Liver (tissue), 9 donors: Measurements from ENCODE around the gene PARD3B. TPM values are rescaled to one million over a fixed set of nuclear protein-coding genes. Genes with fewer than 3 reads are reported as not detected.

Source experiments
- DNase-seq: peaks from one replicate; pipeline ENCODE4 v3.0.0-alpha.2; 2017; ENCODE audit warnings: low spot score
- H3K27ac ChIP-seq, 2 donors: one replicate each; pipeline ENCODE4 v1.7.0; 2013; ENCODE audit warnings: inconsistent platforms in 2 of 2, low read length in 2 of 2, control low read depth in 1 of 2, low read depth in 1 of 2, mild to moderate bottlenecking in 1 of 2
- H3K27me3 ChIP-seq, 4 donors: one replicate each; pipeline versions ENCODE4 v1.6.1 to v1.7.0; 2013; ENCODE audit warnings: low read length in 3 of 4, inconsistent platforms in 1 of 4, mild to moderate bottlenecking in 1 of 4, moderate library complexity in 1 of 4; ENCODE audit not compliant: control insufficient read depth in 4 of 4, insufficient read depth in 4 of 4
- H3K36me3 ChIP-seq, 4 donors: one replicate each; pipeline versions ENCODE4 v1.6.1 to v1.7.0; 2013; ENCODE audit warnings: low read length in 3 of 4, mild to moderate bottlenecking in 3 of 4, low read depth in 1 of 4, moderate library complexity in 1 of 4; ENCODE audit not compliant: control insufficient read depth in 4 of 4, insufficient read depth in 3 of 4
- H3K4me1 ChIP-seq, 4 donors: one replicate each; pipeline versions ENCODE4 v1.6.1 to v1.7.0; 2013; ENCODE audit warnings: low read length in 3 of 4, mild to moderate bottlenecking in 3 of 4, moderate library complexity in 1 of 4; ENCODE audit not compliant: control insufficient read depth in 4 of 4, insufficient read depth in 4 of 4
- H3K4me3 ChIP-seq, 3 donors: one replicate each; pipeline versions ENCODE4 v1.6.1 to v1.7.0; 2013; ENCODE audit warnings: low read length in 3 of 3, control low read depth in 1 of 3, low read depth in 1 of 3, mild to moderate bottlenecking in 1 of 3
- H3K9ac ChIP-seq, 2 donors: one replicate each; pipeline ENCODE4 v1.7.0; 2013; ENCODE audit warnings: low read length in 2 of 2, mild to moderate bottlenecking in 2 of 2, moderate library complexity in 2 of 2, control low read depth in 1 of 2, low read depth in 1 of 2
- H3K9me3 ChIP-seq, 4 donors: one replicate each; pipeline versions ENCODE4 v1.6.1 to v1.7.0; 2013; ENCODE audit warnings: low read length in 3 of 4; ENCODE audit not compliant: control insufficient read depth in 4 of 4
- EGR1 ChIP-seq, 2 donors: IDR thresholded peaks; 2 replicates each; pipeline ENCODE4 v1.6.1; 2016 to 2018; ENCODE audit warnings: antibody characterized with exemption in 2 of 2, low read depth in 2 of 2
- FOXA1 ChIP-seq: IDR thresholded peaks from 2 replicates; pipeline ENCODE4 v1.6.1; 2016; ENCODE audit warnings: antibody characterized with exemption
- FOXA2 ChIP-seq: IDR thresholded peaks from 2 replicates; pipeline ENCODE4 v1.6.1; 2016; ENCODE audit warnings: antibody characterized with exemption
- GABPA ChIP-seq, 2 donors: IDR thresholded peaks in 1 of 2; conservative IDR thresholded peaks in 1 of 2; 2 replicates each; pipeline ENCODE4 v1.6.1; 2016; ENCODE audit warnings: antibody characterized with exemption in 2 of 2, mild to moderate bottlenecking in 1 of 2, moderate library complexity in 1 of 2
- HNF4A ChIP-seq, 2 donors: conservative IDR thresholded peaks; 2 replicates each; pipeline ENCODE4 v1.6.1; 2016; ENCODE audit warnings: antibody characterized with exemption in 2 of 2, mild to moderate bottlenecking in 2 of 2
- HNF4G ChIP-seq: IDR thresholded peaks from 2 replicates; pipeline ENCODE4 v1.6.1; 2016; ENCODE audit warnings: antibody characterized with exemption
- JUND ChIP-seq, 2 donors: IDR thresholded peaks; 2 replicates each; pipeline ENCODE4 v1.6.1; 2016; ENCODE audit warnings: antibody characterized with exemption in 2 of 2
- NR2F2 ChIP-seq: IDR thresholded peaks from 2 replicates; pipeline ENCODE4 v1.6.1; 2016; ENCODE audit warnings: antibody characterized with exemption
- RAD21 ChIP-seq, 2 donors: IDR thresholded peaks; 2 replicates each; pipeline ENCODE4 v1.6.1; 2016; ENCODE audit warnings: antibody characterized with exemption in 2 of 2, mild to moderate bottlenecking in 2 of 2
- RXRA ChIP-seq, 2 donors: IDR thresholded peaks; 2 replicates each; pipeline ENCODE4 v1.6.1; 2017 to 2018; ENCODE audit warnings: antibody characterized with exemption in 2 of 2, mild to moderate bottlenecking in 1 of 2
- SP1 ChIP-seq: IDR thresholded peaks from 2 replicates; pipeline ENCODE4 v1.6.1; 2018; ENCODE audit warnings: antibody characterized with exemption, mild to moderate bottlenecking
- TAF1 ChIP-seq: conservative IDR thresholded peaks from 2 replicates; pipeline ENCODE4 v1.6.1; 2016; ENCODE audit warnings: antibody characterized with exemption, mild to moderate bottlenecking
- YY1 ChIP-seq: IDR thresholded peaks from 2 replicates; pipeline ENCODE4 v1.6.1; 2016; ENCODE audit warnings: antibody characterized with exemption, mild to moderate bottlenecking
- WGBS: extraction: QIAGEN DNeasy Blood & Tissue Kit; methylation state at CpG from one replicate; pipeline ENCODE4 v1.1.7; 2013; 5-methylcytosine and 5-hydroxymethylcytosine counted together
- polyA plus RNA-seq, 2 donors: library from polyadenylated mRNA; stranded (reverse) in 1 of 2; unstranded in 1 of 2; fragments of 200-250 nt in 1 of 2; fragments of >200 nt in 1 of 2; fragmentation: Nextera tagmentation in 1 of 2; extraction: Ambion mirVana in 1 of 2; gene quantifications; one replicate each; pipeline versions ENCODE4 v1.2.1 to v1.2.3, GENCODE V29; 2013 to 2015
- total RNA-seq, 2 donors: library from RNA; depleted of rRNA; stranded (reverse); fragments of >200 nt; gene quantifications; one replicate each; pipeline ENCODE4 v1.2.3, GENCODE V29; 2014
- TF ChIP-seq, protein P1 (sequence below): fragments of 150-350 bp; IDR thresholded peaks from 2 replicates; pipeline ENCODE4 v1.5.1; 2017; ENCODE audit warnings: improper control_type of control experiment, low read depth, low read length; ENCODE audit not compliant: missing input control
- TF ChIP-seq, protein P2 (sequence below): IDR thresholded peaks from 2 replicates; pipeline ENCODE4 v1.6.1; 2016; ENCODE audit warnings: antibody characterized with exemption, mild to moderate bottlenecking
- TF ChIP-seq, protein P3 (sequence below): IDR thresholded peaks from 2 replicates; pipeline ENCODE4 v1.6.1; 2016; ENCODE audit warnings: antibody characterized with exemption
- TF ChIP-seq, protein P4 (sequence below): IDR thresholded peaks from 2 replicates; pipeline ENCODE4 v1.6.1; 2016; ENCODE audit warnings: antibody characterized with exemption
- TF ChIP-seq, protein P5 (sequence below): IDR thresholded peaks from 2 replicates; pipeline ENCODE4 v1.6.1; 2016; ENCODE audit warnings: antibody characterized with exemption
- donor health status: healthy.
- donor health status: healthy.
- donor health status: healthy.
- donor health status: healthy.
- donor health status: healthy.

Gene PARD3B
- total and polyA plus RNA-seq, 4 donors = 1.1 to 10.3 (median 3.7) TPM

DNA sequence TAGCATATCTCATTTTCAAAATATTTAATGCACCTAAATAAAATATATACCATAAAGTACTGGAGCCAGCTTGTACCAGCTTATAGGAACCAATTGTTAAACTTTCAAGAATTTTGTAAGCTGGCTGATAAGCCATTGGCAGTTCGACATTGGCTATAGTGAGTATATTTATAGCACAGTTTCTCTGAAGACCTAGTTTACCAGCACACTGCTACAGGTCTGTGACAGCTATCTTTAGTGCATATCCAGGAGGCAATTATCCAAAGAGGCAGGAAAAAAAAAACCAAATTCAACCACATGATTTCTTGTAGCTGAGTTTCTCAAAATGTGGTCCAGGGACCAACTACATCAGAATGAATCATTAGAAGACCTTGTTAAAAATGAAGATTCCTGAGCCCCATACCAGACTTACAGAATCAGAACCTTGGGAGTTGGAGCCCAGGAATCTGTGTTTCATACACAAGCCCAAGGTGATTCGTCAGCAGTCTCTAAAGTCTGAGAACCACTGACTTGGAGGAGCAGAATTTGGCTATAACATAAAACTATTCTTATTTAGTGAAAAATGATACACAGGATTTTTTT, 858.1 kb downstream of the PARD3B start:
- no peak overlapping the region for H3K27ac ChIP-seq
- no peak for TF ChIP-seq TAF1
- no peak for TF ChIP-seq EGR1 (IDR thresholded peaks at IDR 0.05; ENCODE audit: low read depth in 2 of 2)
- TF ChIP-seq, protein P1, sequence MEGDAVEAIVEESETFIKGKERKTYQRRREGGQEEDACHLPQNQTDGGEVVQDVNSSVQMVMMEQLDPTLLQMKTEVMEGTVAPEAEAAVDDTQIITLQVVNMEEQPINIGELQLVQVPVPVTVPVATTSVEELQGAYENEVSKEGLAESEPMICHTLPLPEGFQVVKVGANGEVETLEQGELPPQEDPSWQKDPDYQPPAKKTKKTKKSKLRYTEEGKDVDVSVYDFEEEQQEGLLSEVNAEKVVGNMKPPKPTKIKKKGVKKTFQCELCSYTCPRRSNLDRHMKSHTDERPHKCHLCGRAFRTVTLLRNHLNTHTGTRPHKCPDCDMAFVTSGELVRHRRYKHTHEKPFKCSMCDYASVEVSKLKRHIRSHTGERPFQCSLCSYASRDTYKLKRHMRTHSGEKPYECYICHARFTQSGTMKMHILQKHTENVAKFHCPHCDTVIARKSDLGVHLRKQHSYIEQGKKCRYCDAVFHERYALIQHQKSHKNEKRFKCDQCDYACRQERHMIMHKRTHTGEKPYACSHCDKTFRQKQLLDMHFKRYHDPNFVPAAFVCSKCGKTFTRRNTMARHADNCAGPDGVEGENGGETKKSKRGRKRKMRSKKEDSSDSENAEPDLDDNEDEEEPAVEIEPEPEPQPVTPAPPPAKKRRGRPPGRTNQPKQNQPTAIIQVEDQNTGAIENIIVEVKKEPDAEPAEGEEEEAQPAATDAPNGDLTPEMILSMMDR = no peak
- no peak for TF ChIP-seq RAD21 (IDR thresholded peaks at IDR 0.05)
- TF ChIP-seq, protein P2, sequence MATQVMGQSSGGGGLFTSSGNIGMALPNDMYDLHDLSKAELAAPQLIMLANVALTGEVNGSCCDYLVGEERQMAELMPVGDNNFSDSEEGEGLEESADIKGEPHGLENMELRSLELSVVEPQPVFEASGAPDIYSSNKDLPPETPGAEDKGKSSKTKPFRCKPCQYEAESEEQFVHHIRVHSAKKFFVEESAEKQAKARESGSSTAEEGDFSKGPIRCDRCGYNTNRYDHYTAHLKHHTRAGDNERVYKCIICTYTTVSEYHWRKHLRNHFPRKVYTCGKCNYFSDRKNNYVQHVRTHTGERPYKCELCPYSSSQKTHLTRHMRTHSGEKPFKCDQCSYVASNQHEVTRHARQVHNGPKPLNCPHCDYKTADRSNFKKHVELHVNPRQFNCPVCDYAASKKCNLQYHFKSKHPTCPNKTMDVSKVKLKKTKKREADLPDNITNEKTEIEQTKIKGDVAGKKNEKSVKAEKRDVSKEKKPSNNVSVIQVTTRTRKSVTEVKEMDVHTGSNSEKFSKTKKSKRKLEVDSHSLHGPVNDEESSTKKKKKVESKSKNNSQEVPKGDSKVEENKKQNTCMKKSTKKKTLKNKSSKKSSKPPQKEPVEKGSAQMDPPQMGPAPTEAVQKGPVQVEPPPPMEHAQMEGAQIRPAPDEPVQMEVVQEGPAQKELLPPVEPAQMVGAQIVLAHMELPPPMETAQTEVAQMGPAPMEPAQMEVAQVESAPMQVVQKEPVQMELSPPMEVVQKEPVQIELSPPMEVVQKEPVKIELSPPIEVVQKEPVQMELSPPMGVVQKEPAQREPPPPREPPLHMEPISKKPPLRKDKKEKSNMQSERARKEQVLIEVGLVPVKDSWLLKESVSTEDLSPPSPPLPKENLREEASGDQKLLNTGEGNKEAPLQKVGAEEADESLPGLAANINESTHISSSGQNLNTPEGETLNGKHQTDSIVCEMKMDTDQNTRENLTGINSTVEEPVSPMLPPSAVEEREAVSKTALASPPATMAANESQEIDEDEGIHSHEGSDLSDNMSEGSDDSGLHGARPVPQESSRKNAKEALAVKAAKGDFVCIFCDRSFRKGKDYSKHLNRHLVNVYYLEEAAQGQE = no peak
- TF ChIP-seq NR2F2 = no peak

DNA sequence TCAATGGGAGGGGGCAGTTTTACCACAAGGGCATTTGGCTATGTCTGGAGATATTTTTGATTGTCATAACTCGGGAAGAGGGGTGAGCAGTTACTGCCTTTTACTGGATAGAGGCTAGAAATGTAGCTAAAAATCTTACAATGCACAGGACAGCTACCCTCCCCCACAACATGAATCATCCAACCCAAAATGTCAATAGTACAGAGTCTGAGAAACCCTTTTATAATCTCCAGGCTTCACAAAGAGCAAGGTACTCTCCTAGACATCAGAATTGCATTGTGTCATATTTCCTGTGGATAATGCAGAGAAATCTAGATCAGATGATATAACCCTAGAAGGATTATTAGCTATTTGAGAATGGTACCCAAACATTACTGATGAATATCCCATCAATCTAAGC, 859.9 kb downstream of the PARD3B start:
- Histone ChIP-seq H3K4me3 (no peak overlapping the region), H3K27me3 (no peaks in the 10 kb centered on the region), H3K9ac (no peak overlapping the region), H3K36me3 (no peaks in the 10 kb centered on the region), H3K9me3 (no peaks in the 10 kb centered on the region), H3K4me1 (no peaks in the 10 kb centered on the region), H3K27ac (no peak overlapping the region)
- DNase-seq = no peak
- WGBS = 92% methylated on average over 1 of the region's 1 CpG
- no peak for TF ChIP-seq YY1
- no peak for TF ChIP-seq GABPA (IDR thresholded peaks at IDR 0.05 in 1 of 2, conservative IDR thresholded peaks at IDR 0.05 in 1 of 2)
- TF ChIP-seq, protein P3, sequence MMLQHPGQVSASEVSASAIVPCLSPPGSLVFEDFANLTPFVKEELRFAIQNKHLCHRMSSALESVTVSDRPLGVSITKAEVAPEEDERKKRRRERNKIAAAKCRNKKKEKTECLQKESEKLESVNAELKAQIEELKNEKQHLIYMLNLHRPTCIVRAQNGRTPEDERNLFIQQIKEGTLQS = no peak
- no peak for TF ChIP-seq TAF1
- TF ChIP-seq, protein P4, sequence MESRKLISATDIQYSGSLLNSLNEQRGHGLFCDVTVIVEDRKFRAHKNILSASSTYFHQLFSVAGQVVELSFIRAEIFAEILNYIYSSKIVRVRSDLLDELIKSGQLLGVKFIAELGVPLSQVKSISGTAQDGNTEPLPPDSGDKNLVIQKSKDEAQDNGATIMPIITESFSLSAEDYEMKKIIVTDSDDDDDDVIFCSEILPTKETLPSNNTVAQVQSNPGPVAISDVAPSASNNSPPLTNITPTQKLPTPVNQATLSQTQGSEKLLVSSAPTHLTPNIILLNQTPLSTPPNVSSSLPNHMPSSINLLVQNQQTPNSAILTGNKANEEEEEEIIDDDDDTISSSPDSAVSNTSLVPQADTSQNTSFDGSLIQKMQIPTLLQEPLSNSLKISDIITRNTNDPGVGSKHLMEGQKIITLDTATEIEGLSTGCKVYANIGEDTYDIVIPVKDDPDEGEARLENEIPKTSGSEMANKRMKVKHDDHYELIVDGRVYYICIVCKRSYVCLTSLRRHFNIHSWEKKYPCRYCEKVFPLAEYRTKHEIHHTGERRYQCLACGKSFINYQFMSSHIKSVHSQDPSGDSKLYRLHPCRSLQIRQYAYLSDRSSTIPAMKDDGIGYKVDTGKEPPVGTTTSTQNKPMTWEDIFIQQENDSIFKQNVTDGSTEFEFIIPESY = no peak
- TF ChIP-seq, protein P2 = no peak
- no peak for TF ChIP-seq JUND (IDR thresholded peaks at IDR 0.05)
- TF ChIP-seq, protein P1 = no peak
- TF ChIP-seq FOXA2 = no peak
- TF ChIP-seq HNF4G = no peak
- no peak for TF ChIP-seq RXRA (IDR thresholded peaks at IDR 0.05)
- TF ChIP-seq FOXA1 = no peak
- no peak for TF ChIP-seq EGR1 (IDR thresholded peaks at IDR 0.05; ENCODE audit: low read depth in 2 of 2)
- no peak for TF ChIP-seq NR2F2
- TF ChIP-seq SP1 = no peak
- TF ChIP-seq RAD21 (IDR thresholded peaks at IDR 0.05) = no peak
- TF ChIP-seq, protein P5, sequence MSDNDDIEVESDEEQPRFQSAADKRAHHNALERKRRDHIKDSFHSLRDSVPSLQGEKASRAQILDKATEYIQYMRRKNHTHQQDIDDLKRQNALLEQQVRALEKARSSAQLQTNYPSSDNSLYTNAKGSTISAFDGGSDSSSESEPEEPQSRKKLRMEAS = no peak
- TF ChIP-seq HNF4A (conservative IDR thresholded peaks at IDR 0.05) = no peak

More for the DNA sequence above, 858.1 kb downstream of the PARD3B start:
- H3K36me3 ChIP-seq = no peaks in the 10 kb centered on the region
- H3K9me3 ChIP-seq = no peaks in the 10 kb centered on the region
- 93% methylated on average over 2 of the region's 2 CpGs for WGBS
- H3K4me1 ChIP-seq = no peaks in the 10 kb centered on the region
- no peak for DNase-seq
- H3K27me3 ChIP-seq = no peaks in the 10 kb centered on the region
- no peak overlapping the region for H3K9ac ChIP-seq
- no peak overlapping the region for H3K4me3 ChIP-seq
